ENCODE results near the gene ZNF862. TPM values are rescaled to one million over a fixed set of nuclear protein-coding genes. Genes with fewer than 3 reads are reported as not detected.

The ZNF862 gene
- total and polyA plus RNA-seq, 2 donors (not counting 3 experiments of a cell fraction or from before 2014, with no cell fraction given), result 10.8 to 14.7 TPM

DNA sequence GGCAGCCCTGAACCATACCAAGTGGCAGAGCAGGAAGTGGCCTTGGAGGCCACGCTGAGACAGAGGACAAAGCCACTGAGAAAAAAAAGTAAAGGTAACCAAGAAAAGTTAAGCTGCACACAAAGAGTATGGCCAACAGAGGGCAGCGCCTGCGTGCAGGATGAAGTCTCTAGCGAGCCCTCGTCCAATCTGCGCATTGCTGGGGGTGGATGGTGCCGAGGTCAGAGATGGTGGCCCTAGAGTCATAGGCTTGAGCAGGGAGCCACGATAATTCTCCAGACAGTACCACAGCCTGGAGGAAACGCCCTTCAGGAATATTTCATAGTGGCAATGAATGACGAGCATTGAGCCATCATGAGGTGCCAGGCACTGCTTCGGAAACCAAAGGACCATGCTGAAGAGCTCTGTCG lies 45.3 kb downstream of the ZNF862 start:
- no peak overlapping the region for H3K27ac ChIP-seq (ENCODE audit: insufficient read depth, low read depth, low read length)
- H3K27me3 ChIP-seq (ENCODE audit: control insufficient read depth in 2 of 2, insufficient read depth in 2 of 2, low read length in 2 of 2), result no peaks in the 10 kb centered on the region
- H3K9ac ChIP-seq (replicated peaks; ENCODE audit: extremely low read depth, insufficient read depth, low read length), result no peak overlapping the region
- H3K4me1 ChIP-seq (ENCODE audit: control insufficient read depth, extremely low read depth, insufficient read depth, low read length), result no peaks in the 10 kb centered on the region
- CTCF ChIA-PET, result interaction anchor here (0.8 to 2.3 kb wide), 7 partner anchors 12 to 394 kb away, joined by 3 to 10 read pairs (median 3); partner anchors contain the start of gene ZNF862
- peak; percentile 48 for FAIRE-seq
- H3K9me3 ChIP-seq (replicated peaks; ENCODE audit: control insufficient read depth, insufficient read depth, low read length), result no peaks in the 10 kb centered on the region
- H3K4me2 ChIP-seq (ENCODE audit: insufficient read depth, low read length), result no peak overlapping the region
- DNase-seq (ENCODE audit: low read depth, low spot score), result peak; percentile 36
- dilution Hi-C loops (cut with MboI; ENCODE audit: extremely low pct_ligation_motif_present, low sequenced_read_pairs), result no loop called here
- no peaks in the 10 kb centered on the region for H3K36me3 ChIP-seq (ENCODE audit: control insufficient read depth in 2 of 2, extremely low read depth in 1 of 2, insufficient read depth in 2 of 2, low read length in 2 of 2)
- no peaks in the 10 kb centered on the region for H3K9me1 ChIP-seq (replicated peaks; ENCODE audit: control insufficient read depth, extremely low read depth, insufficient read depth, low read length)
- BruUV-seq (replicated peaks), result no TSS peak
- TF ChIP-seq, protein P1, sequence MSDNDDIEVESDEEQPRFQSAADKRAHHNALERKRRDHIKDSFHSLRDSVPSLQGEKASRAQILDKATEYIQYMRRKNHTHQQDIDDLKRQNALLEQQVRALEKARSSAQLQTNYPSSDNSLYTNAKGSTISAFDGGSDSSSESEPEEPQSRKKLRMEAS (IDR thresholded peaks at IDR 0.05; ENCODE audit: insufficient read depth, insufficient read length), result no peak
- TF ChIP-seq EZH2 (IDR thresholded peaks at IDR 0.05; ENCODE audit: borderline replicate concordance, low read depth, low read length, severe bottlenecking) (no peak), JUN (IDR thresholded peaks at IDR 0.05; ENCODE audit: borderline replicate concordance, insufficient read depth, insufficient read length, low read depth) (no peak)
- TF ChIP-seq, protein P2, sequence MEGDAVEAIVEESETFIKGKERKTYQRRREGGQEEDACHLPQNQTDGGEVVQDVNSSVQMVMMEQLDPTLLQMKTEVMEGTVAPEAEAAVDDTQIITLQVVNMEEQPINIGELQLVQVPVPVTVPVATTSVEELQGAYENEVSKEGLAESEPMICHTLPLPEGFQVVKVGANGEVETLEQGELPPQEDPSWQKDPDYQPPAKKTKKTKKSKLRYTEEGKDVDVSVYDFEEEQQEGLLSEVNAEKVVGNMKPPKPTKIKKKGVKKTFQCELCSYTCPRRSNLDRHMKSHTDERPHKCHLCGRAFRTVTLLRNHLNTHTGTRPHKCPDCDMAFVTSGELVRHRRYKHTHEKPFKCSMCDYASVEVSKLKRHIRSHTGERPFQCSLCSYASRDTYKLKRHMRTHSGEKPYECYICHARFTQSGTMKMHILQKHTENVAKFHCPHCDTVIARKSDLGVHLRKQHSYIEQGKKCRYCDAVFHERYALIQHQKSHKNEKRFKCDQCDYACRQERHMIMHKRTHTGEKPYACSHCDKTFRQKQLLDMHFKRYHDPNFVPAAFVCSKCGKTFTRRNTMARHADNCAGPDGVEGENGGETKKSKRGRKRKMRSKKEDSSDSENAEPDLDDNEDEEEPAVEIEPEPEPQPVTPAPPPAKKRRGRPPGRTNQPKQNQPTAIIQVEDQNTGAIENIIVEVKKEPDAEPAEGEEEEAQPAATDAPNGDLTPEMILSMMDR (IDR thresholded peaks at IDR 0.05; ENCODE audit: extremely low read depth in 1 of 2, insufficient read depth in 1 of 2, low read depth in 1 of 2, low read length in 2 of 2), result peak; percentile 62 to 73
- no peak overlapping the region for H3K4me3 ChIP-seq (replicated peaks in 1 of 3; ENCODE audit: insufficient read depth in 1 of 3, low read depth in 1 of 3, low read length in 3 of 3)
- H2AFZ ChIP-seq (ENCODE audit: low read depth, low read length), result no peak overlapping the region
- intact Hi-C loops (cut with micrococcal nuclease), result loop anchor here (5.0 kb wide), 1 partner anchor 164 kb away; no protein-coding TSS in a partner anchor
- no peaks in the 10 kb centered on the region for H4K20me1 ChIP-seq (replicated peaks; ENCODE audit: control insufficient read depth, extremely low read depth, insufficient read depth, low read length)
- POLR2A ChIA-PET, result no interaction called here
- H3K79me2 ChIP-seq (ENCODE audit: control insufficient read depth, insufficient read depth, low read length), result no peaks in the 10 kb centered on the region

DNA sequence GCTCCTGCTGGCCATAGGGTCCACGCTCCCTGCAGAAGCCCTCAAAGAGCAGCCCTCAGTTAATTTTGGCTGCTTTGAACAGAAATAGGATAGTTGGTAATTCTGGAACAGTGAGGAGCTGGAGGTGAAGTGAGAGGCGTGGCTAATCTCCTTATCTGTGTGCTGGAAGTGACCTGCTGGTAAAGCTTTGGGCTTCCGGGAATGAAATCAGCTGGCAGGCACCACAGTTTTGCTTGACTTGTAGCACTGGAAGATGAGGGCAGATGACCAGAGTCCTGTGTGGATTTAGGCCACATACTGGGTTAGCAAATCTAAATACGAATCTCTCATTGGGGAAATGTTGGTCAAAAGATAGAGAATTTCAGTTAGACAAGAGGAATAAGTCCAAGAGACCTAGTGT lies 45.8 kb downstream of the ZNF862 start:
- H3K27ac ChIP-seq (ENCODE audit: insufficient read depth, low read depth, low read length), result no peak overlapping the region
- intact Hi-C loops (cut with micrococcal nuclease) (loop anchor here (5.0 kb wide), 1 partner anchor 163 kb away; no protein-coding TSS in a partner anchor), dilution Hi-C loops (cut with MboI; ENCODE audit: extremely low pct_ligation_motif_present, low sequenced_read_pairs) (no loop called here)
- no peak overlapping the region for H3K9ac ChIP-seq (replicated peaks; ENCODE audit: extremely low read depth, insufficient read depth, low read length)
- H3K9me3 ChIP-seq (replicated peaks; ENCODE audit: control insufficient read depth, insufficient read depth, low read length), result no peaks in the 10 kb centered on the region
- ChIA-PET CTCF (interaction anchor here (0.8 to 2.3 kb wide), 9 partner anchors 12 to 393 kb away, joined by 3 to 10 read pairs (median 3); partner anchors contain the start of gene ZNF862), POLR2A (no interaction called here)
- no peaks in the 10 kb centered on the region for H3K79me2 ChIP-seq (ENCODE audit: control insufficient read depth, insufficient read depth, low read length)
- no peak for DNase-seq (ENCODE audit: low read depth, low spot score)
- no peaks in the 10 kb centered on the region for H3K27me3 ChIP-seq (ENCODE audit: control insufficient read depth in 2 of 2, insufficient read depth in 2 of 2, low read length in 2 of 2)
- H3K4me3 ChIP-seq (replicated peaks in 1 of 3; ENCODE audit: insufficient read depth in 1 of 3, low read depth in 1 of 3, low read length in 3 of 3), result no peak overlapping the region
- H4K20me1 ChIP-seq (replicated peaks; ENCODE audit: control insufficient read depth, extremely low read depth, insufficient read depth, low read length), result no peaks in the 10 kb centered on the region
- FAIRE-seq, result no peak
- H3K9me1 ChIP-seq (replicated peaks; ENCODE audit: control insufficient read depth, extremely low read depth, insufficient read depth, low read length), result no peaks in the 10 kb centered on the region
- H3K36me3 ChIP-seq (ENCODE audit: control insufficient read depth in 2 of 2, extremely low read depth in 1 of 2, insufficient read depth in 2 of 2, low read length in 2 of 2), result no peaks in the 10 kb centered on the region
- no TSS peak for BruUV-seq (replicated peaks)
- H3K4me2 ChIP-seq (ENCODE audit: insufficient read depth, low read length), result no peak overlapping the region
- H2AFZ ChIP-seq (ENCODE audit: low read depth, low read length), result no peak overlapping the region
- TF ChIP-seq MYC (IDR thresholded peaks at IDR 0.05; ENCODE audit: low read depth, low read length) (no peak), JUN (IDR thresholded peaks at IDR 0.05; ENCODE audit: borderline replicate concordance, insufficient read depth, insufficient read length, low read depth) (no peak), POLR2A (IDR thresholded peaks at IDR 0.05; ENCODE audit: low read depth, low read length) (no peak), GATA2 (IDR thresholded peaks at IDR 0.05; ENCODE audit: insufficient read depth, insufficient read length, low read depth, low read length) (no peak), EZH2 (IDR thresholded peaks at IDR 0.05; ENCODE audit: borderline replicate concordance, low read depth, low read length, severe bottlenecking) (no peak), POLR2AphosphoS5 (IDR thresholded peaks at IDR 0.05; ENCODE audit: insufficient read depth, low read depth, low read length) (no peak), FOS (IDR thresholded peaks at IDR 0.05; ENCODE audit: borderline replicate concordance, insufficient read depth, low read length) (no peak)
- TF ChIP-seq, protein P2 (IDR thresholded peaks at IDR 0.05; ENCODE audit: extremely low read depth in 1 of 2, insufficient read depth in 1 of 2, low read depth in 1 of 2, low read length in 2 of 2), result no peak
- TF ChIP-seq, protein P1 (IDR thresholded peaks at IDR 0.05; ENCODE audit: insufficient read depth, insufficient read length), result no peak
- no peaks in the 10 kb centered on the region for H3K4me1 ChIP-seq (ENCODE audit: control insufficient read depth, extremely low read depth, insufficient read depth, low read length)

All from endothelial cell of umbilical vein (primary cell).